ENCODE measurements around the gene LRSAM1. TPM values are rescaled to one million over a fixed set of nuclear protein-coding genes. Genes with fewer than 3 reads are reported as not detected.

LRSAM1 gene
- total and polyA plus RNA-seq, 4 donors, result 6.6 to 9.7 (median 7.1) TPM

DNA sequence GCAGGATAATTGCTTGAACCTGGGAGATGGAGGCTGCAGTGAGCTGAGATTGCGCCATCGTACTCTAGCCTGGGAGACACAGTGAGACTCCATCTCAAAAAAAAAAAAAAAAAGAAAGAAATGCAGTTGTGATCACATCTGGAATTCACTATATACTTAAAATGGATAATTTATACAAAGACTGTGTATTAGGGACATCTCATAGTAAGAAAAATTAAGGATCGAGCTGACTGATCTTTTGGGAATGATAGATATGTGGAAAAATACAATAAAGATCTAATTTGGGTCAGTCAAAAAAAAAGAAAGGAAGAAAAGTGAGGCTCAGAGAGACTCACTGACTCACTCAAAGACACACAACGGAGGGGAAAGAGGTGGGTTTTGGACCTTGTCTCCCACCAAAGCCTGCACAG lies 87.5 kb downstream of the LRSAM1 start:
- Histone ChIP-seq H3K4me1 (ENCODE audit: control insufficient read depth in 4 of 4, insufficient read depth in 4 of 4, low read length in 3 of 4) (peaks cover 0 to 10% (median 0%) of the 10 kb centered on the region in 4 donors), H3K9ac (ENCODE audit: low read depth in 1 of 2, low read length in 2 of 2) (no peak overlapping the region), H3K4me3 (ENCODE audit: low read depth in 1 of 3, low read length in 3 of 3) (no peak overlapping the region), H3K36me3 (ENCODE audit: control insufficient read depth in 4 of 4, insufficient read depth in 3 of 4, low read depth in 1 of 4, low read length in 3 of 4) (no peaks in the 10 kb centered on the region), H3K27me3 (ENCODE audit: control insufficient read depth in 4 of 4, insufficient read depth in 4 of 4, low read length in 3 of 4) (no peaks in the 10 kb centered on the region), H3K27ac (ENCODE audit: low read depth in 1 of 2, low read length in 2 of 2) (peak overlapping the region in 1 of 2 donors; percentile 24), H3K9me3 (ENCODE audit: control insufficient read depth in 4 of 4, low read length in 3 of 4) (no peaks in the 10 kb centered on the region)
- whole genome bisulfite sequencing, result 88% methylated on average over 4 of the region's 4 CpGs
- no peak for DNase-seq (ENCODE audit: low spot score)
- TF ChIP-seq RXRA (IDR thresholded peaks at IDR 0.05) (no peak), HNF4A (conservative IDR thresholded peaks at IDR 0.05) (no peak), SP1 (IDR thresholded peaks at IDR 0.05) (no peak), RAD21 (IDR thresholded peaks at IDR 0.05) (no peak), JUND (IDR thresholded peaks at IDR 0.05) (no peak), EGR1 (IDR thresholded peaks at IDR 0.05; ENCODE audit: low read depth in 2 of 2) (no peak), NR2F2 (IDR thresholded peaks at IDR 0.05) (no peak), YY1 (IDR thresholded peaks at IDR 0.05) (no peak), GABPA (IDR thresholded peaks at IDR 0.05 in 1 of 2, conservative IDR thresholded peaks at IDR 0.05 in 1 of 2) (no peak), FOXA1 (IDR thresholded peaks at IDR 0.05) (no peak), HNF4G (IDR thresholded peaks at IDR 0.05) (no peak)
- TF ChIP-seq, protein P1, sequence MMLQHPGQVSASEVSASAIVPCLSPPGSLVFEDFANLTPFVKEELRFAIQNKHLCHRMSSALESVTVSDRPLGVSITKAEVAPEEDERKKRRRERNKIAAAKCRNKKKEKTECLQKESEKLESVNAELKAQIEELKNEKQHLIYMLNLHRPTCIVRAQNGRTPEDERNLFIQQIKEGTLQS (IDR thresholded peaks at IDR 0.05), result no peak
- TF ChIP-seq, protein P2, sequence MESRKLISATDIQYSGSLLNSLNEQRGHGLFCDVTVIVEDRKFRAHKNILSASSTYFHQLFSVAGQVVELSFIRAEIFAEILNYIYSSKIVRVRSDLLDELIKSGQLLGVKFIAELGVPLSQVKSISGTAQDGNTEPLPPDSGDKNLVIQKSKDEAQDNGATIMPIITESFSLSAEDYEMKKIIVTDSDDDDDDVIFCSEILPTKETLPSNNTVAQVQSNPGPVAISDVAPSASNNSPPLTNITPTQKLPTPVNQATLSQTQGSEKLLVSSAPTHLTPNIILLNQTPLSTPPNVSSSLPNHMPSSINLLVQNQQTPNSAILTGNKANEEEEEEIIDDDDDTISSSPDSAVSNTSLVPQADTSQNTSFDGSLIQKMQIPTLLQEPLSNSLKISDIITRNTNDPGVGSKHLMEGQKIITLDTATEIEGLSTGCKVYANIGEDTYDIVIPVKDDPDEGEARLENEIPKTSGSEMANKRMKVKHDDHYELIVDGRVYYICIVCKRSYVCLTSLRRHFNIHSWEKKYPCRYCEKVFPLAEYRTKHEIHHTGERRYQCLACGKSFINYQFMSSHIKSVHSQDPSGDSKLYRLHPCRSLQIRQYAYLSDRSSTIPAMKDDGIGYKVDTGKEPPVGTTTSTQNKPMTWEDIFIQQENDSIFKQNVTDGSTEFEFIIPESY (IDR thresholded peaks at IDR 0.05), result no peak
- TF ChIP-seq, protein P3, sequence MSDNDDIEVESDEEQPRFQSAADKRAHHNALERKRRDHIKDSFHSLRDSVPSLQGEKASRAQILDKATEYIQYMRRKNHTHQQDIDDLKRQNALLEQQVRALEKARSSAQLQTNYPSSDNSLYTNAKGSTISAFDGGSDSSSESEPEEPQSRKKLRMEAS (IDR thresholded peaks at IDR 0.05), result no peak
- TF ChIP-seq, protein P4, sequence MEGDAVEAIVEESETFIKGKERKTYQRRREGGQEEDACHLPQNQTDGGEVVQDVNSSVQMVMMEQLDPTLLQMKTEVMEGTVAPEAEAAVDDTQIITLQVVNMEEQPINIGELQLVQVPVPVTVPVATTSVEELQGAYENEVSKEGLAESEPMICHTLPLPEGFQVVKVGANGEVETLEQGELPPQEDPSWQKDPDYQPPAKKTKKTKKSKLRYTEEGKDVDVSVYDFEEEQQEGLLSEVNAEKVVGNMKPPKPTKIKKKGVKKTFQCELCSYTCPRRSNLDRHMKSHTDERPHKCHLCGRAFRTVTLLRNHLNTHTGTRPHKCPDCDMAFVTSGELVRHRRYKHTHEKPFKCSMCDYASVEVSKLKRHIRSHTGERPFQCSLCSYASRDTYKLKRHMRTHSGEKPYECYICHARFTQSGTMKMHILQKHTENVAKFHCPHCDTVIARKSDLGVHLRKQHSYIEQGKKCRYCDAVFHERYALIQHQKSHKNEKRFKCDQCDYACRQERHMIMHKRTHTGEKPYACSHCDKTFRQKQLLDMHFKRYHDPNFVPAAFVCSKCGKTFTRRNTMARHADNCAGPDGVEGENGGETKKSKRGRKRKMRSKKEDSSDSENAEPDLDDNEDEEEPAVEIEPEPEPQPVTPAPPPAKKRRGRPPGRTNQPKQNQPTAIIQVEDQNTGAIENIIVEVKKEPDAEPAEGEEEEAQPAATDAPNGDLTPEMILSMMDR (IDR thresholded peaks at IDR 0.05; ENCODE audit: low read depth, low read length, missing input control), result no peak

DNA sequence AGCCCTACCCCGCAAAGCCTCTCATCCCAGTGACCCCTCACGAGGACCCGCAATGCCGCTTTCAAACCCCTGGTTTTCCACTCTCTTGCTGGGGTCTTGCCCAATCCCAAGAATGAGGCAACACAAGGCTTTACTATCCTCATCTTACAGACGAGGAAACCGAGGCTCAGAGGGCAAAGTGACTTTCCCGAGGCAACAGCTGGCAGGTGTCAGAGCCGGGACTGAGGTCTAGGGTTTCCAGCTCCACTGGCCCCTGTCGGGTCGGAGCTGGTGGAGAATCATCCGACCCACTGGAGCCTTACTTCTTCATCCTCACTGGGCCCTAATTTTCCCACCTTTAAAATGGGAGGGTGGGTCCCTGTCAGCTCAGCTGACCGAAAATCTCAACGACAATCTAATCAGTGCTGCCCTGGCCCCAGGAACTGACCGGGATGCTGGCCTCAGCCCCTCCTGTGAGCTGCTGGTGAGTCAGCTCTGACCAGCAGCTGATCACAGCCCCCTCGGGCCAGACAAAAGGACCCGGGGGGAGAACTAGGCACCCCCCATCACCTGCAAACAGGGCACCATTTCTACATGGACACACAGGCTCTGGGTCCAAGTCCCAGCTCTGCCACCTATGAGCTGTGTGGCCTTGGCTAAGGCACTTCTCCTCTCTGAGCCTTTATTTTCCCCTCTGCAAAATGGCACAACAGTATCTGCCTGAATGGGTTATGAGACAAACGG lies 88.1 kb downstream of the LRSAM1 start:
- Histone ChIP-seq H3K27ac (ENCODE audit: low read depth in 1 of 2, low read length in 2 of 2) (peak overlapping the region in 1 of 2 donors; percentile 39), H3K4me3 (ENCODE audit: low read depth in 1 of 3, low read length in 3 of 3) (no peak overlapping the region), H3K4me1 (ENCODE audit: control insufficient read depth in 4 of 4, insufficient read depth in 4 of 4, low read length in 3 of 4) (peaks cover 0 to 10% (median 0%) of the 10 kb centered on the region in 4 donors), H3K27me3 (ENCODE audit: control insufficient read depth in 4 of 4, insufficient read depth in 4 of 4, low read length in 3 of 4) (no peaks in the 10 kb centered on the region), H3K36me3 (ENCODE audit: control insufficient read depth in 4 of 4, insufficient read depth in 3 of 4, low read depth in 1 of 4, low read length in 3 of 4) (no peaks in the 10 kb centered on the region), H3K9ac (ENCODE audit: low read depth in 1 of 2, low read length in 2 of 2) (no peak overlapping the region), H3K9me3 (ENCODE audit: control insufficient read depth in 4 of 4, low read length in 3 of 4) (no peaks in the 10 kb centered on the region)
- DNase-seq (ENCODE audit: low spot score), result no peak
- 81% methylated on average over 17 of the region's 17 CpGs for WGBS
- TF ChIP-seq HNF4G (IDR thresholded peaks at IDR 0.05) (no peak), GABPA (IDR thresholded peaks at IDR 0.05 in 1 of 2, conservative IDR thresholded peaks at IDR 0.05 in 1 of 2) (no peak), SP1 (IDR thresholded peaks at IDR 0.05) (no peak), YY1 (IDR thresholded peaks at IDR 0.05) (no peak), RAD21 (IDR thresholded peaks at IDR 0.05) (no peak), FOXA1 (IDR thresholded peaks at IDR 0.05) (no peak)
- TF ChIP-seq, protein P1 (IDR thresholded peaks at IDR 0.05), result no peak
- TF ChIP-seq, protein P2 (IDR thresholded peaks at IDR 0.05), result no peak

Data from liver (tissue), 9 donors.